GM21825 (cell line): ENCODE data around the gene SPG7.
"Not testable (repeated sequence)": the region's sequence is repeated elsewhere in the genome, so short reads cannot be mapped to it uniquely, and the experiment has no call there.

Experiments used
- ATAC-seq: cut with Tn5 transposase; IDR thresholded peaks from one replicate; pipeline ENCODE4 v1.9.1; 2021; ENCODE audit warnings: mild to moderate bottlenecking, moderate library complexity; ENCODE audit not compliant: unreplicated experiment

The SPG7 gene

GRCh38 chr16:89561142-89561883 lies 53.1 kb downstream of the SPG7 start:
- ATAC-seq, result no peak

- ATAC-seq, result no peak
These were observed 53.8 kb downstream of the SPG7 start for GRCh38 chr16:89561884-89562599.

DNA sequence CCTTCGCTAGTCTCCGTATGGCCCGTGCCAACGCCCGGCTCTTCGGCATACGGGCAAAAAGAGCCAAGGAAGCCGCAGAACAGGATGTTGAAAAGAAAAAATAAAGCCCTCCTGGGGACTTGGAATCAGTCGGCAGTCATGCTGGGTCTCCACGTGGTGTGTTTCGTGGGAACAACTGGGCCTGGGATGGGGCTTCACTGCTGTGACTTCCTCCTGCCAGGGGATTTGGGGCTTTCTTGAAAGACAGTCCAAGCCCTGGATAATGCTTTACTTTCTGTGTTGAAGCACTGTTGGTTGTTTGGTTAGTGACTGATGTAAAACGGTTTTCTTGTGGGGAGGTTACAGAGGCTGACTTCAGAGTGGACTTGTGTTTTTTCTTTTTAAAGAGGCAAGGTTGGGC lies 54.7 kb downstream of the SPG7 start:
- no peak for ATAC-seq

- ATAC-seq, result no peak
These were observed 55.6 kb downstream of the SPG7 start for GRCh38 chr16:89563639-89564392.

GRCh38 chr16:89564476-89565255 lies 56.5 kb downstream of the SPG7 start:
- ATAC-seq, result no peak

- no peak for ATAC-seq
These were observed 57.0 kb downstream of the SPG7 start for GRCh38 chr16:89565256-89565505.

DNA sequence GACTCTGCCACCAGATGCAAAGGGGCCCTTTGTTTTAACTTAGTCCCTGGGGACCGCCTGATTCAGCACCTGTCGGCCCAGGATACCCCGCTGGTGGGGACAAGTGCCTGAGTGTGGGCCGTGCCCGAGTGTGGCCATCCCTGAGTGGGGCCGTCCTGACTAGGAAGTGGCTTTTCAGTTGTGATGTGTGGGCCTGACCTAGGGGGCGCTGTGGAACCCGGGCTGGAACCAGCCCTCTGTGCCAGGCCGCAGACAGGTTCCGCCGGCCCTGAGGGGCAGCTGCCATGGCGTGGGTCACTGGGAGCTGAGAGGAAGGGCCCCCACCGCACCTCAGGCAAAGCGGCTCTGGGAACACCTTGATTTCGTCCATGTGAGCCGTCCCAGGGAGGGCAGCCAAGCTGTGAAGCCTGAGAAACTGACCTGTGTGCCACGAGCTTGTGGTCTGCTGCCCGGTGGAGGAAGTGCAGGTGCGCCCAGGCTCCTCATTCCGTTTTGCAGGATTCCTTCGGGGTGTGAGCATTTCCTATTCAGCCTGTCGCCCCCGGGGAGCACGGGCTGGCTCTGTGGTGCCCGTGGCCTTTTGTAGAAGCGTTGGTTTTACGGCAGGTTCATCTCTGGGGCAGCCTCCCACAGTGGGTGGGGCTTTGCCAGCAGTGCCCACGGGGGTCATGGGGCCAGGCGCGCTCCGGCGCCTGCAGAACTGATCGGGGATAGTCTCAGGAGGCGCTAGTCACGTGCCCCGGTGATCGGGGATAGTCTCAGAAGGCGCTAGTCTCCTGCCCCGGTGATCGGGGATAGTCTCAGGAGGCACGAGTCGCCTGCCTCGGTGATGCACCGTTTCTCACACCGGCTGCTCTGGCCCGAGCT lies 57.5 kb downstream of the SPG7 start:
- ATAC-seq, result peak; percentile 34

GRCh38 chr16:89567656-89568594 lies 59.7 kb downstream of the SPG7 start:
- ATAC-seq, result no peak

- no peak for ATAC-seq
These were observed 61.5 kb downstream of the SPG7 start for GRCh38 chr16:89569506-89570341.

- no peak for ATAC-seq
These were observed 62.2 kb downstream of the SPG7 start for GRCh38 chr16:89570342-89570923.

- ATAC-seq, result not testable (repeated sequence)
These were observed 62.9 kb downstream of the SPG7 start for GRCh38 chr16:89570983-89571598.

- ATAC-seq, result no peak
These were observed 63.4 kb downstream of the SPG7 start for GRCh38 chr16:89571636-89572035.

DNA sequence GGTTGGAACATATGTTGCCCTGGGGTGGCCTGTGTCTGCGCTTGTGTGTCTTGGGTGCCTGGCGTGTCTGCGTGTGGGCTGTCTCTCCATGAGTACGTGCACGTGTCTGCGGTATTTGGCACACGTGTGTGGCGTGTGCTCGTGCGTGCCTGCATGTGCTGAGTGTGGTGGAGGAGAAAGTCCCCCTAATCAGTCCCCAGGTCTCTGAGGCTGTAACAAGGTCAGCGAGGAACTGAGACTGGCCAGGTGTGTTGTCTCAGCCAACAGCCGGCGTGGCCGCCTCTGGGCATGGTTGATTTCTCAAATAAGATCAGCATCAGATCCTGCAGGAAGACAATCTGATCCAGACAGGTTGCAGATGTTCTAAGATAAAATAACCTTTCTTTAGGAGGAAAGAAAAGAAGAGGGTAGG lies 63.9 kb downstream of the SPG7 start:
- no peak for ATAC-seq

GRCh38 chr16:89572485-89573205 lies 64.4 kb downstream of the SPG7 start:
- no peak for ATAC-seq

GRCh38 chr16:89573826-89574680 lies 65.8 kb downstream of the SPG7 start:
- ATAC-seq, result no peak

DNA sequence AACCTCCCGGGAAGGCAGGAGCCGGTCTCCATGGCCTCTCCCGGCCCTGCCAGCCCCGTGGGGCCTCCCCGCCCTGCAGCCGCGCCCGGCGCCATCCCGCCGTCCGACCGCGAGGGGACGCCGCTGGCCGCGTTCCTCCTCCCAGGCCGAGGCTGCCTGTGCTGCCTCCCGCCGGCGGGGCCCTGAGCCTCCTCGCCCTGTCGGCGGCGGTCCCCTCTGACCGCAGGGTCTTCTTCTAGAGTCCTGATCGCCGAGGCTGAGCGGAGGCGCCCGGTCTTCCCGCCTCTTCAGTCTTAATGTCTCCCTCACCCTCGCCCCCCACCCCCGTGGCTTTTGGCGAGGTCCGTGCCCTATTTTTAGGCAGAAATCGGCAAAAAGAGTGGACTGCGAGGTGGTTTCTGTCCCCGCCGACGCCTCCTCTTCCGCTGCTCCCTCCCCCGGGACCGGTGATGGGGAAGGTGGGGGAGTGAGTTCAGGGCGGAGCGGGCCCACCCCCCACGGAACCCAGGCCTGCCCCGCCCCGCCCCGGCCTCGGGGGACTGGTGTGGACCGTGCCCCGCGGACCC lies 66.6 kb downstream of the SPG7 start:
- ATAC-seq, result no peak
